Right lobe of liver (tissue), 6 donors: ENCODE results near the gene GUCA2A. TPM values are rescaled to one million over a fixed set of nuclear protein-coding genes. Genes with fewer than 3 reads are reported as not detected.

Experiments used
- ATAC-seq, 4 donors: fragments of 200-7000 bp; cut with Tn5 transposase; one replicate each; pipeline ENCODE4 v1.9.1; 2020; ENCODE audit warnings: mild to moderate bottlenecking in 4 of 4, moderate library complexity in 4 of 4
- DNase-seq, 3 donors: peaks; one replicate each; pipeline ENCODE4 v3.0.0-alpha.2; 2020
- H3K27ac ChIP-seq, 3 donors: fragments of 200-600 bp; one replicate each; pipeline ENCODE4 v1.8.0; 2022
- H3K27me3 ChIP-seq, 2 donors: fragments of 200-600 bp; one replicate each; pipeline ENCODE4 v1.8.0; 2022
- H3K36me3 ChIP-seq, 4 donors: fragments of 200-600 bp; sonication (generic) in 1 of 4; one replicate each; pipeline versions ENCODE4 v1.5.1 to v1.8.0; 2017 to 2022; ENCODE audit warnings: control low read depth in 1 of 4
- H3K4me1 ChIP-seq, 4 donors: fragments of 200-600 bp; sonication (generic) in 1 of 4; one replicate each; pipeline versions ENCODE4 v1.5.1 to v1.8.0; 2017 to 2022; ENCODE audit warnings: control low read depth in 1 of 4
- H3K4me3 ChIP-seq, 3 donors: fragments of 200-600 bp; one replicate each; pipeline ENCODE4 v1.8.0; 2022
- H3K9me3 ChIP-seq, 4 donors: fragments of 200-600 bp; sonication (generic) in 1 of 4; one replicate each; pipeline versions ENCODE4 v1.5.1 to v1.8.0; 2017 to 2022; ENCODE audit warnings: control low read depth in 1 of 4
- POLR2A ChIP-seq: fragments of 450-650 bp; IDR thresholded peaks from one replicate; pipeline ENCODE4 v1.6.1; 2017; ENCODE audit warnings: antibody characterized with exemption, mild to moderate bottlenecking
- WGBS: methylation state at CpG from one replicate; pipeline ENCODE4 v1.1.6; 2018; ENCODE audit warnings: low coverage, low lambda C conversion rate; ENCODE audit not compliant: insufficient coverage; ENCODE audit errors: missing lambda C conversion rate; 5-methylcytosine and 5-hydroxymethylcytosine counted together
- intact Hi-C, 2 donors: fragments of 100-400 bp; cut with DNase I; formaldehyde crosslinking; loops; one replicate each; pipeline versions ENCODE4 v1.11.2 to v1.14.1; 2022
- total RNA-seq, 6 experiments: library from RNA; depleted of rRNA in 2 of 6; stranded (reverse); fragments of >200 nt in 2 of 6; fragmentation: NEBNext Ultra II Directional in 3 of 6; extraction: Animal tissue kit (Norgen Biotek cat#: 25700) in 3 of 6; gene quantifications; one replicate each; pipeline versions ENCODE4 v1.1.0 to v1.2.4, GENCODE V29; 2016 to 2023
- TF ChIP-seq, protein P1 (sequence below), 4 donors: fragments of 200-600 bp in 3 of 4; fragments of 450-650 bp in 1 of 4; IDR thresholded peaks; one replicate each; pipeline versions ENCODE4 v1.5.1 to v1.8.0; 2016 to 2022; ENCODE audit warnings: antibody characterized with exemption in 4 of 4, mild to moderate bottlenecking in 2 of 4
- donor health status: DM: no; HTN: yes; CAD: no.
- donor health status: DM: no; HTN: no; CAD: no.
- donor health status: DM: no; HTN: no; CAD: no.
- donor health status: DM: no; HTN: yes; CAD: no.
- donor health status: DM: no; HTN: yes; CAD: no.

Gene GUCA2A
- total RNA-seq, 6 experiments from 2014 or later = not detected

- DNase-seq (no peak), ATAC-seq (peak in 3 of 4 donors; percentile 39 to 59 (median 57))
- intact Hi-C loops = loop anchor here in 1 of 2 donors (10.0 kb wide), 1 partner anchor 156 kb away; the partner anchor contains the start of gene FOXJ3
- H3K36me3 ChIP-seq = no peaks in the 10 kb centered on the region
- WGBS = 6% methylated on average over 2 of the region's 2 CpGs
- no peak overlapping the region for H3K27ac ChIP-seq
- no peaks in the 10 kb centered on the region for H3K9me3 ChIP-seq
- TF ChIP-seq POLR2A = no peak
- TF ChIP-seq, protein P1, sequence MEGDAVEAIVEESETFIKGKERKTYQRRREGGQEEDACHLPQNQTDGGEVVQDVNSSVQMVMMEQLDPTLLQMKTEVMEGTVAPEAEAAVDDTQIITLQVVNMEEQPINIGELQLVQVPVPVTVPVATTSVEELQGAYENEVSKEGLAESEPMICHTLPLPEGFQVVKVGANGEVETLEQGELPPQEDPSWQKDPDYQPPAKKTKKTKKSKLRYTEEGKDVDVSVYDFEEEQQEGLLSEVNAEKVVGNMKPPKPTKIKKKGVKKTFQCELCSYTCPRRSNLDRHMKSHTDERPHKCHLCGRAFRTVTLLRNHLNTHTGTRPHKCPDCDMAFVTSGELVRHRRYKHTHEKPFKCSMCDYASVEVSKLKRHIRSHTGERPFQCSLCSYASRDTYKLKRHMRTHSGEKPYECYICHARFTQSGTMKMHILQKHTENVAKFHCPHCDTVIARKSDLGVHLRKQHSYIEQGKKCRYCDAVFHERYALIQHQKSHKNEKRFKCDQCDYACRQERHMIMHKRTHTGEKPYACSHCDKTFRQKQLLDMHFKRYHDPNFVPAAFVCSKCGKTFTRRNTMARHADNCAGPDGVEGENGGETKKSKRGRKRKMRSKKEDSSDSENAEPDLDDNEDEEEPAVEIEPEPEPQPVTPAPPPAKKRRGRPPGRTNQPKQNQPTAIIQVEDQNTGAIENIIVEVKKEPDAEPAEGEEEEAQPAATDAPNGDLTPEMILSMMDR (IDR thresholded peaks at IDR 0.05) = no peak
- no peaks in the 10 kb centered on the region for H3K27me3 ChIP-seq
- no peak overlapping the region for H3K4me3 ChIP-seq
- H3K4me1 ChIP-seq = no peaks in the 10 kb centered on the region
These were observed 14.7 kb upstream of the GUCA2A start for GRCh38 chr1:42179275-42179674.

DNA sequence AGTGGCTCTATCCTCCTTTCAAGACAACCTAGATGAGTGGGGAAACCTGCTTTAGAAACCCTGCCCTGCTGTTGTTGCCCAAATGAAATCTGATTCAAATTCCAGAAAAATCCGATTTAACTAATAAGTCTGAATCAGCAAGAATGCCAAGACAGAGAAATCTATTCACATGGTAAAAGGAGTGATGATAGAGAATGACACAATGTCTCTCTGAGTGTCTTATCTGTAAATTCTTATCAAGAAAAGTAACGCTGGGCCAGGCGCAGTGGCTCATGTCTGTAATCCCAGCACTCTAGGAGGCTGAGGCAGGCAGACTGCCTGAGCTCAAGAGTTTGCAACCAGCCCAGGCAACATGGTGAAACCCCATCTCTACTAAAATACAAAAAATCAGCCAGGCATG, 13.7 kb upstream of the GUCA2A start:
- intact Hi-C loops = loop anchor here in 1 of 2 donors (10.0 kb wide), 1 partner anchor 157 kb away; the partner anchor contains the start of gene FOXJ3
- no peak overlapping the region for H3K27ac ChIP-seq
- TF ChIP-seq, protein P1 (IDR thresholded peaks at IDR 0.05) = no peak
- no peak for TF ChIP-seq POLR2A
- H3K9me3 ChIP-seq = no peaks in the 10 kb centered on the region
- H3K36me3 ChIP-seq = no peaks in the 10 kb centered on the region
- no peak for DNase-seq
- no peak for ATAC-seq
- H3K4me1 ChIP-seq = peaks cover 0 to 8% (median 2%) of the 10 kb centered on the region in 4 donors
- H3K27me3 ChIP-seq = no peaks in the 10 kb centered on the region
- no peak overlapping the region for H3K4me3 ChIP-seq
- WGBS = 47% methylated on average over 3 of the region's 3 CpGs

GRCh38 chr1:42177541-42177981, 13.0 kb upstream of the GUCA2A start:
- TF ChIP-seq, protein P1 (IDR thresholded peaks at IDR 0.05) = no peak
- TF ChIP-seq POLR2A = no peak
- WGBS = 73% methylated on average over 6 of the region's 6 CpGs
- no peaks in the 10 kb centered on the region for H3K27me3 ChIP-seq
- H3K4me3 ChIP-seq = no peak overlapping the region
- no peak overlapping the region for H3K27ac ChIP-seq
- intact Hi-C loops = loop anchor here in 1 of 2 donors (10.0 kb wide), 1 partner anchor 157 kb away; the partner anchor contains the start of gene FOXJ3
- no peaks in the 10 kb centered on the region for H3K36me3 ChIP-seq
- no peak for ATAC-seq
- H3K4me1 ChIP-seq = peaks cover 0 to 15% (median 4%) of the 10 kb centered on the region in 4 donors
- no peak for DNase-seq
- no peaks in the 10 kb centered on the region for H3K9me3 ChIP-seq

- Histone ChIP-seq H3K27ac (no peak overlapping the region), H3K9me3 (no peaks in the 10 kb centered on the region), H3K4me1 (peaks cover 0 to 19% (median 4%) of the 10 kb centered on the region in 4 donors), H3K27me3 (no peaks in the 10 kb centered on the region), H3K4me3 (no peak overlapping the region), H3K36me3 (no peaks in the 10 kb centered on the region)
- intact Hi-C loops = loop anchor here in 1 of 2 donors (10.0 kb wide), 1 partner anchor 158 kb away; the partner anchor contains the start of gene FOXJ3
- DNase-seq (no peak), ATAC-seq (peak; percentile 26 to 57 (median 40))
- no peak for TF ChIP-seq POLR2A
- TF ChIP-seq, protein P1 (IDR thresholded peaks at IDR 0.05) = peak; percentile 53 to 78 (median 73)
- 69% methylated on average over 4 of the region's 4 CpGs for WGBS
These were observed 12.5 kb upstream of the GUCA2A start for GRCh38 chr1:42176902-42177519.
